HG03159 (cell line): ENCODE data around the gene SLFN11.
"Not testable (repeated sequence)": the region's sequence is repeated elsewhere in the genome, so short reads cannot be mapped to it uniquely, and the experiment has no call there.

Experiments used
- ATAC-seq: cut with Tn5 transposase; IDR thresholded peaks from one replicate; pipeline ENCODE4 v1.9.1; 2021; ENCODE audit warnings: mild to moderate bottlenecking, moderate library complexity; ENCODE audit not compliant: unreplicated experiment

SLFN11 gene

DNA sequence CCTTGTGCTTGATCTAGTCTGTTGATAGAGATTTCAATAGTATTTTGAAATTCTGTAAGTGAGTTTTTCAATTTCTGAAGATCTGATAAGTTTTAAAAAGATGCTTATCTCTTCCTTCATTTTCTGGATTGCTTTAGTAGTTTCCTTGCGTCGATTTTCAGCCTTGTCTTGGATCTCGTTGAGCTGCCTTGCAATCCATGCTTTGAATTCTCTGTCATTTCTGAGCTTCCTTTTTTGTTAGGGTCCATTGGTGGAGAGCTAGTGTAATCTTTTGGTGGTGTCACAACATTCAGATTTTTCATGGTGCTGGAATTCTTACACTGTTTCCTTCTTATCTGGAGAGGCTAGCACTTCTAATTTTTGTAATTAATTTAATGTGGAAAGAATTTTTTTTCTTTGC, 61.1 kb downstream of the SLFN11 start:
- ATAC-seq: no peak

DNA sequence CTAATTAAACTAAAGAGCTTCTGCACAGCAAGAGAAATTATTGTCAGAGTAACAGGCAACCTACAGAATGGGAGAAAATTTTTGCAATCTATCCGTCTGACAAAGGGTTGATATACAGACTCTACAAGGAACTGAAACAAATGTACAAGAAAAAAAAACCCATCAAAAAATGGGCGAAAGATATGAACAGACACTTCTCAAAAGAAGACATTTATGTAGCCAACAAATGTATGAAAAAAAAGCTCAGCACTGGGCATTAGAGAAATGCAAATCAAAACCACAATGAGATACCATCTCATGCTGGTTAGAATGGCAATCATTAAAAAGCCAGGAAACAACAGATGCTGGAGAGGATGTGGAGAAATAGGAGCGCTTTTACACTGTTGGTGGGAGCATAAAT, 64.1 kb downstream of the SLFN11 start:
- ATAC-seq: not testable (repeated sequence)
